ENCODE results near the gene LPAR1. TPM values are rescaled to one million over a fixed set of nuclear protein-coding genes. Genes with fewer than 3 reads are reported as not detected.

LPAR1 gene
- polyA plus RNA-seq, 3 donors: 15.1 to 18.1 (median 17.5) TPM

DNA sequence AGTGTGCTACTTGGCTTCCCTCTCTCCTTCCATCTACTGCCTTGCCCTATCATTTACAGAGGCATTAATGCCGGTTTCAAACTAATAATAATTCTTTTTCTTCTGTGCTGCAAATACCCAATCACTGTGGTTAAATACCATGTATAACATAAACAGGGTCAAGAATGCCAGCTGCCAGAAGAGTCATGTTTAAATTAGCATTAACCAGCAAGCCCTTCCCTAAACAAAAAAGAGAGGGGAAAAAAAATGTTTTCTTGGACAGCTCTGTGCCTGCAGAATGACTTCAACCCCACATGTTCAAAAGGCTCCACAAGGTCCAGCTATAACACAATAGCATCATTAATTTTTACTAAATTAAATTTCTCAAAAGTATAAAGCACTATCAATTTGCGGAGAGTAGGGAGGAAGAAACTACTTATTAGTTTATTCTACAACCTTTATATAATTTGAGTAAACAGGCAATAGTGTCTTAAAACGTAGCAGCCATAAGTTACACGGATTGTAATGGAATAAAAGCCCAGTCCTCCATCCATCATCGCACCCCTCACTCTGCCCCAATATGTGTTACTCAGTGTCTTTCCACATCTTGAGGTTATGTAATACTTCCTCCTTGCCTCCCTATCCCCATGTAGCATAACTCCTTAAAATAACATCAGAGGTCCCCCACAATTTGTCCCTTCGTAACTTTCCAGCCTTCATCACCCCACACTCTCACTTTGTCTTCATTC is 3.9 kb downstream of the LPAR1 start:
- DNase-seq: peak in 2 of 3 donors; percentile 46 to 64
- H3K27me3 Mint-ChIP-seq (ENCODE audit: low read depth in 3 of 3): peaks cover 17 to 29% (median 20%) of the 10 kb centered on the region in 3 donors
- H3K79me2 ChIP-seq (ENCODE audit: insufficient read depth, low read length): peaks cover 57% of the 10 kb centered on the region
- peaks cover 67% of the 10 kb centered on the region for H4K20me1 ChIP-seq (ENCODE audit: insufficient read depth, low read length)
- H3K4me1 ChIP-seq (ENCODE audit: control insufficient read depth in 1 of 2, insufficient read depth in 2 of 2, low read length in 2 of 2): peaks cover 41 to 58% of the 10 kb centered on the region in 2 donors
- no peaks in the 10 kb centered on the region for H3K9me3 ChIP-seq (replicated peaks in 1 of 2; ENCODE audit: control insufficient read depth in 1 of 2, insufficient read depth in 1 of 2, low read length in 2 of 2)
- TF ChIP-seq, protein P1, sequence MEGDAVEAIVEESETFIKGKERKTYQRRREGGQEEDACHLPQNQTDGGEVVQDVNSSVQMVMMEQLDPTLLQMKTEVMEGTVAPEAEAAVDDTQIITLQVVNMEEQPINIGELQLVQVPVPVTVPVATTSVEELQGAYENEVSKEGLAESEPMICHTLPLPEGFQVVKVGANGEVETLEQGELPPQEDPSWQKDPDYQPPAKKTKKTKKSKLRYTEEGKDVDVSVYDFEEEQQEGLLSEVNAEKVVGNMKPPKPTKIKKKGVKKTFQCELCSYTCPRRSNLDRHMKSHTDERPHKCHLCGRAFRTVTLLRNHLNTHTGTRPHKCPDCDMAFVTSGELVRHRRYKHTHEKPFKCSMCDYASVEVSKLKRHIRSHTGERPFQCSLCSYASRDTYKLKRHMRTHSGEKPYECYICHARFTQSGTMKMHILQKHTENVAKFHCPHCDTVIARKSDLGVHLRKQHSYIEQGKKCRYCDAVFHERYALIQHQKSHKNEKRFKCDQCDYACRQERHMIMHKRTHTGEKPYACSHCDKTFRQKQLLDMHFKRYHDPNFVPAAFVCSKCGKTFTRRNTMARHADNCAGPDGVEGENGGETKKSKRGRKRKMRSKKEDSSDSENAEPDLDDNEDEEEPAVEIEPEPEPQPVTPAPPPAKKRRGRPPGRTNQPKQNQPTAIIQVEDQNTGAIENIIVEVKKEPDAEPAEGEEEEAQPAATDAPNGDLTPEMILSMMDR (IDR thresholded peaks at IDR 0.05): no peak
- H2AFZ ChIP-seq (ENCODE audit: insufficient read depth, low read depth, low read length, poor library complexity, severe bottlenecking): no peak overlapping the region
- peak overlapping the region in 6 of 7 donors; percentile 1 to 82 (median 67) for H3K27ac Mint-ChIP-seq
- intact Hi-C loops (cut with micrococcal nuclease): loop anchor here (10.0 kb wide), 2 partner anchors 70 to 110 kb away; no protein-coding TSS in a partner anchor
- peaks cover 27 to 33% of the 10 kb centered on the region in 2 donors for H3K36me3 Mint-ChIP-seq
- H3K27me3 ChIP-seq (ENCODE audit: control insufficient read depth in 2 of 2, insufficient read depth in 2 of 2, low read length in 2 of 2): peaks cover 0 to 14% of the 10 kb centered on the region in 2 donors
- H3K9me3 Mint-ChIP-seq: no peaks in the 10 kb centered on the region
- peak overlapping the region in 1 of 2 donors; percentile 32 for H3K27ac ChIP-seq (ENCODE audit: low read depth in 1 of 2, low read length in 2 of 2)
- H3K4me3 Mint-ChIP-seq: peak overlapping the region; percentile 54 to 73
- no peak overlapping the region for H3K9ac ChIP-seq (ENCODE audit: insufficient read depth, low read length, poor library complexity, severe bottlenecking)
- H3K36me3 ChIP-seq (replicated peaks in 1 of 2; ENCODE audit: control insufficient read depth in 1 of 2, insufficient read depth in 2 of 2, low read length in 2 of 2): peaks cover 0 to 19% of the 10 kb centered on the region in 2 donors
- peaks cover 50% of the 10 kb centered on the region for H3K4me1 Mint-ChIP-seq
- peak overlapping the region; percentile 57 for H3K4me2 ChIP-seq (replicated peaks; ENCODE audit: extremely low read depth, low read length, poor library complexity, severe bottlenecking)
- peak overlapping the region in 1 of 3 experiments; percentile 40 for H3K4me3 ChIP-seq (replicated peaks in 1 of 3; ENCODE audit: low read depth in 2 of 3, low read length in 3 of 3)
- 31% methylated on average over 5 of the region's 6 CpGs for WGBS (ENCODE audit: insufficient coverage)

DNA sequence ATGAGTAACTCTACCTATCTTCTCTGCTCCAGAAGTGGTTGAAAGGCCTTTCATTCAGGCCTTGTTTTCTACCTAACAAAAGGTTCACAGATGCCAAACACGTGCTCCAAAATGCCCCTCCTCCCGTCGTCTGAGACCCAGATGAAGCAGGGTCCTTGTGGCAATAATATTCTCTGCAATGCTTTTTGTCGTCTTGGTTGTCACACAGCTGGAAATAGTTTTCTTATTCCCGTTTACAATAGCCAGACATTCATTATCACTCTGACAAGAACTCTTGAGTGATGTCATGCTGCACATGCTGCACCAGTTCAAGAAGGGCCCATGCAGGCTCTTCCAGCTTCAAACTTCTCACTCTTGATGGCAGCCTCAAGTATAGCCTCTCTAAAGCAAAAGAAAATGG is 7.8 kb downstream of the LPAR1 start:
- Mint-ChIP-seq H3K4me1 (peaks cover 30% of the 10 kb centered on the region), H3K27me3 (ENCODE audit: low read depth in 3 of 3) (peaks cover 0 to 10% (median 8%) of the 10 kb centered on the region in 3 donors), H3K36me3 (peaks cover 34 to 56% of the 10 kb centered on the region in 2 donors), H3K4me3 (no peak overlapping the region), H3K9me3 (peaks cover 0 to 2% (median 0%) of the 10 kb centered on the region in 7 donors), H3K27ac (no peak overlapping the region)
- peaks cover 0 to 19% of the 10 kb centered on the region in 2 donors for H3K36me3 ChIP-seq (replicated peaks in 1 of 2; ENCODE audit: control insufficient read depth in 1 of 2, insufficient read depth in 2 of 2, low read length in 2 of 2)
- peaks cover 91% of the 10 kb centered on the region for H4K20me1 ChIP-seq (ENCODE audit: insufficient read depth, low read length)
- H3K9me3 ChIP-seq (replicated peaks in 1 of 2; ENCODE audit: control insufficient read depth in 1 of 2, insufficient read depth in 1 of 2, low read length in 2 of 2): no peaks in the 10 kb centered on the region
- peaks cover 41% of the 10 kb centered on the region for H3K79me2 ChIP-seq (ENCODE audit: insufficient read depth, low read length)
- DNase-seq: no peak
- no peak overlapping the region for H2AFZ ChIP-seq (ENCODE audit: insufficient read depth, low read depth, low read length, poor library complexity, severe bottlenecking)
- H3K4me1 ChIP-seq (ENCODE audit: control insufficient read depth in 1 of 2, insufficient read depth in 2 of 2, low read length in 2 of 2): peaks cover 20 to 32% of the 10 kb centered on the region in 2 donors
- no peaks in the 10 kb centered on the region for H3K27me3 ChIP-seq (ENCODE audit: control insufficient read depth in 2 of 2, insufficient read depth in 2 of 2, low read length in 2 of 2)
- no peak overlapping the region for H3K27ac ChIP-seq (ENCODE audit: low read depth in 1 of 2, low read length in 2 of 2)
- TF ChIP-seq, protein P1 (IDR thresholded peaks at IDR 0.05): no peak
- intact Hi-C loops (cut with micrococcal nuclease): loop anchor here (10.0 kb wide), 2 partner anchors 74 to 114 kb away; no protein-coding TSS in a partner anchor
- 98% methylated on average over 5 of the region's 5 CpGs for WGBS (ENCODE audit: insufficient coverage)
- H3K4me2 ChIP-seq (replicated peaks; ENCODE audit: extremely low read depth, low read length, poor library complexity, severe bottlenecking): no peak overlapping the region
- H3K9ac ChIP-seq (ENCODE audit: insufficient read depth, low read length, poor library complexity, severe bottlenecking): no peak overlapping the region
- H3K4me3 ChIP-seq (replicated peaks in 1 of 3; ENCODE audit: low read depth in 2 of 3, low read length in 3 of 3): no peak overlapping the region
